ENCODE results near the gene FDPS. TPM values are rescaled to one million over a fixed set of nuclear protein-coding genes. Genes with fewer than 3 reads are reported as not detected.
"Not testable (repeated sequence)": the region's sequence is repeated elsewhere in the genome, so short reads cannot be mapped to it uniquely, and the experiment has no call there.

FDPS gene
- total RNA-seq, 2 donors from 2014 or later = 192 to 375 TPM

DNA sequence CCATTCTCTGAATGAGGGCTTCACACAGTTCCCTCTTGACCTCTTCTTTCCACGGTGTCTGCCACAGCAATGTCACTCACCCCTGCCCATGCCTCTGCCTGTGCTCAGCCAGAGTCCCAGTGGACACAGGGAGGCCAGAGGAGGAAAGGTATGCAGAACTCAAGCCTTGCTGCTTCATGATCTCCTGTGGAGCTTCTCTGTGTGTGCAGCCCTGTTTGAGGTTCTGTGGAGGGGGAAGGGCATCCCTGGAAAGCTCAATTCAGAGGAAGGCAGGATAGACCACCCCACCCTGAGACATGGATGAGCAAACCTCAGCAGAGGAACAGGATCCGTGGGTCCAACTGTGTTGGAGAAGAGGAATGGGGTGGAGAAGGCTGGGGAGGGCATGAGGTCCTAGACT lies 29.4 kb upstream of the FDPS start:
- intact Hi-C loops (cut with DNase I, micrococcal nuclease) = no loop called here
- DNase-seq = no peak
- no peak for ATAC-seq

DNA sequence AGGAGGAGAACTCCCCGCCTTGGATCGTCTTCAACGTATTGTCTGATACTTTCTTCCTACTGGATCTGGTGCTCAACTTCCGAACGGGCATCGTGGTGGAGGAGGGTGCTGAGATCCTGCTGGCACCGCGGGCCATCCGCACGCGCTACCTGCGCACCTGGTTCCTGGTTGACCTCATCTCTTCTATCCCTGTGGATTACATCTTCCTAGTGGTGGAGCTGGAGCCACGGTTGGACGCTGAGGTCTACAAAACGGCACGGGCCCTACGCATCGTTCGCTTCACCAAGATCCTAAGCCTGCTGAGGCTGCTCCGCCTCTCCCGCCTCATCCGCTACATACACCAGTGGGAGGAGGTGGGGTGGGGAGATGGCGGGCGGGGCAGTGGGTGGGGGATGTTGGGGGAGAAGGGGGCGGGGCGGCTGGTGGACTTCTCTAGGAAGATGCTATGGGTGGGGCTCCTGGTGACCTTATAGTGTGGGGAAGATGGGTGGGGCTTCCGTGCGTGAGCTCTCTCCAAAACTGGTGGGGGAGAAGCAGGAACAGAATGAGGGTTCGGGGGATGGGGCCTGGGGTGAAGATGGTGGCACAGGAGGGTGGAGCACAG lies 26.1 kb upstream of the FDPS start:
- intact Hi-C loops (cut with DNase I, micrococcal nuclease) = no loop called here
- DNase-seq (no peak), ATAC-seq (no peak)

DNA sequence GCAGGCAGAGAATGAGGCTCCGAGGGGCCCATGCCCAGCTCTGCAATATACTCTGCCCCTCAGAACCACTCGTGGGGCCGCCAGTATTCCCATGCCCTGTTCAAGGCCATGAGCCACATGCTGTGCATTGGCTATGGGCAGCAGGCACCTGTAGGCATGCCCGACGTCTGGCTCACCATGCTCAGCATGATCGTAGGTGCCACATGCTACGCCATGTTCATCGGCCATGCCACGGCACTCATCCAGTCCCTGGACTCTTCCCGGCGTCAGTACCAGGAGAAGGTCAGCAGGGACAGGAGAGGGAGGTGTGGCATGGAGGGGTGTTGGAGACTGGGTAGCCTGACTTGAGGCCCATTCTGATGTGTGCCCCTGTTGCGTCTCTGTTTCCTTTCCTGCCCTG lies 24.2 kb upstream of the FDPS start:
- intact Hi-C loops (cut with DNase I, micrococcal nuclease) = no loop called here
- DNase-seq = no peak
- ATAC-seq = no peak

DNA sequence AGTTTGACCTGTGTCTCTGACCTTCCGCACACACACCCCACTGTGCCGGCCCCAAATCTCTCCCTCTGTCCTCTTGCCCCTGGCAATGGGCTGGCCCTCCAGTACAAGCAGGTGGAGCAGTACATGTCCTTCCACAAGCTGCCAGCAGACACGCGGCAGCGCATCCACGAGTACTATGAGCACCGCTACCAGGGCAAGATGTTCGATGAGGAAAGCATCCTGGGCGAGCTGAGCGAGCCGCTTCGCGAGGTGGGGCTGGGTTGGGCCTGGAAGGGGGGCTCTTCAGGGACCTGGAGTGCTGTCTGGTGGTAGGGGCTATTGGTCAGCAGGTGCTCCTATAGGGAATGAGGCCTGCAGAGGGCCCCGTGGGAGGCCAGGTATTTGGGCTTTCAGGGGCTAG lies 23.6 kb upstream of the FDPS start:
- no peak for ATAC-seq
- no peak for DNase-seq
- intact Hi-C loops (cut with DNase I, micrococcal nuclease) = no loop called here

DNA sequence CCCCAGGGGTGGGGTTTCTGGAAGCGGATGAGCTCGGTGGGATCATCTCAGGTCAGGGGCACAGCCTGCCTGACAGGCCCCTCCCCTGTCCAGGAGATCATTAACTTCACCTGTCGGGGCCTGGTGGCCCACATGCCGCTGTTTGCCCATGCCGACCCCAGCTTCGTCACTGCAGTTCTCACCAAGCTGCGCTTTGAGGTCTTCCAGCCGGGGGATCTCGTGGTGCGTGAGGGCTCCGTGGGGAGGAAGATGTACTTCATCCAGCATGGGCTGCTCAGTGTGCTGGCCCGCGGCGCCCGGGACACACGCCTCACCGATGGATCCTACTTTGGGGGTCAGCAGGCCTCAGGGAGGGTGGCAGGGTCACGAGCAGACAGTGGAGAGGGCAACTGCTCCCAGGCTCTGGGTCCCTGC lies 23.0 kb upstream of the FDPS start:
- DNase-seq = no peak
- ATAC-seq = no peak
- intact Hi-C loops (cut with DNase I, micrococcal nuclease) = no loop called here

DNA sequence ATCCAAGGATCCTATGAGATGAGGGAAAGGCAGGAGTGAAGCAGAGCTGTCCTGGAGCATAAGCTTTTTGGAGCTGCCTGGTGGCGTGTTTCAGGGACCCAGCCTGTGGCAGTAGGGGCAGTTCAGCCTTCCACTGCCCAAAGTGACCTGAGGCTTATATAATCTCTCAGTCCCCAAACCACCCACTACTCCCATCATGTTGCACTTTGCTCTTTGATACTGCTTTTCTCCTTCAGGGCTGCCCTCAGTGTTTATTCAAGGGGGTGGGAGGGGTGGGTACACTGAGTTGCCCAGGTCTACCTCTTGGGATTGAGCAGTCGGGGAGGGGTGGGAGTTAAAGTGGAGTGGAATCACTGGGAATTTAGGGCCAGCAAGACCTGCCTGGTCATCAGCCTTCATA lies 22.1 kb upstream of the FDPS start:
- DNase-seq (no peak), ATAC-seq (no peak)
- intact Hi-C loops (cut with DNase I, micrococcal nuclease) = no loop called here

DNA sequence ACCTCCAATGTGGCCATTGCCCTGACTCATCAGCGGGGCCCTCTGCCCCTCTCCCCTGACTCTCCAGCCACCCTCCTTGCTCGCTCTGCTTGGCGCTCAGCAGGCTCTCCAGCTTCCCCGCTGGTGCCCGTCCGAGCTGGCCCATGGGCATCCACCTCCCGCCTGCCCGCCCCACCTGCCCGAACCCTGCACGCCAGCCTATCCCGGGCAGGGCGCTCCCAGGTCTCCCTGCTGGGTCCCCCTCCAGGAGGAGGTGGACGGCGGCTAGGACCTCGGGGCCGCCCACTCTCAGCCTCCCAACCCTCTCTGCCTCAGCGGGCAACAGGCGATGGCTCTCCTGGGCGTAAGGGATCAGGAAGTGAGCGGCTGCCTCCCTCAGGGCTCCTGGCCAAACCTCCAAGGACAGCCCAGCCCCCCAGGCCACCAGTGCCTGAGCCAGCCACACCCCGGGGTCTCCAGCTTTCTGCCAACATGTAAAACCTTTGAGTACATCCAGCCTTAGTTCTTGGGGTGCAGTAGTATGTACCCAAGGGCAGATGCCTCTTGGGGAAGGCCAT lies 20.6 kb upstream of the FDPS start:
- no peak for DNase-seq
- ATAC-seq = no peak
- intact Hi-C loops (cut with DNase I, micrococcal nuclease) = no loop called here

DNA sequence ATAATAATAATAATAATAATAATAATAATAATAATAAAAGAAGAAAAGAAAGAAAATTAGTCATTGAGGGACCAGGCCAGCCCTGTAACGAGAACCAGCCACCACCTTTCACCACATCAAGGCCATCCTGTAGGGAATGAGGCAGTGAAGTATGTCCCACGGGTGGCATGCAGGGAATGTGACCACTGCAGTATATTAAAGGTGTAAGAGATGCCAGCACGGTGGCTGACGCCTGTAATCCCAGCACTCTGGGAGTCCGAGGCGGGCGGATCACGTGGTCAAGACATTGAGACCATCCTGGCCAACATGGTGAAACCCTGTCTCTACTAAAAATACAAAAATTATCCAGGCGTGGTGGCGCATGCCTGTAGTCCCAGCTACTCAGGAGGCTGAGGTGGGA lies 17.7 kb upstream of the FDPS start:
- ATAC-seq; intact Hi-C loops (cut with DNase I, micrococcal nuclease); DNase-seq: not testable (repeated sequence)

DNA sequence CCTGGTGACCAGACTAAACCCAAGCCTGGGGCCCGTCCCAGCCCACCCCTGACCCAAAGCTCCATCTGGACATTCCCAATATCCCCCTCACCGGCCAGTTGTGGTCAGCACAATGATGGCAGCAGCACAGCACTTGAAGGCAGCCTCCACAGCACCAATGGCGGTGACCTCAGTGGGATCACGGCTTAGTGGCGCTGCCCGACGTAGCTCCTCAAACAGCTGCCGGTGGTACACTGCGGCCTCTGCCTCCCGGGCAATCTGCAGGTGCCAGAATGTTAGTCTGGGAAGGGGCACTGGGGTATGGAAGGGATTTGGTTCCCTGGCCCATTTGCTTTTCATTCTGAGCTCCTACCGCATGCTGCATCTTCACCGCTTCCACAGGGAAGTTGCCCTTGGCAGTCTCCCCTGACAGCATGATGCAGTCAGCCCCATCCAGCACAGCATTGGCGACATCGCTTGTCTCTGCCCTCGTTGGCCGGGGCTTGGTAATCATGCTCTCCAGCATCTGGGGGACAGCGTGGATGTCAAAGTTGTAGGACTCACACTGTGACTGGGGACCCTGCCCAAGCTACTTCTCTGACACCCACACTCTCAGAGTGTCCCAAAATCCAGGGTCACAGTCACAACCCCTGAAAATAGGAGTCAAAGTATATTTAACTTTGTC lies 15.4 kb upstream of the FDPS start:
- no peak for DNase-seq
- intact Hi-C loops (cut with DNase I, micrococcal nuclease) = no loop called here
- no peak for ATAC-seq

DNA sequence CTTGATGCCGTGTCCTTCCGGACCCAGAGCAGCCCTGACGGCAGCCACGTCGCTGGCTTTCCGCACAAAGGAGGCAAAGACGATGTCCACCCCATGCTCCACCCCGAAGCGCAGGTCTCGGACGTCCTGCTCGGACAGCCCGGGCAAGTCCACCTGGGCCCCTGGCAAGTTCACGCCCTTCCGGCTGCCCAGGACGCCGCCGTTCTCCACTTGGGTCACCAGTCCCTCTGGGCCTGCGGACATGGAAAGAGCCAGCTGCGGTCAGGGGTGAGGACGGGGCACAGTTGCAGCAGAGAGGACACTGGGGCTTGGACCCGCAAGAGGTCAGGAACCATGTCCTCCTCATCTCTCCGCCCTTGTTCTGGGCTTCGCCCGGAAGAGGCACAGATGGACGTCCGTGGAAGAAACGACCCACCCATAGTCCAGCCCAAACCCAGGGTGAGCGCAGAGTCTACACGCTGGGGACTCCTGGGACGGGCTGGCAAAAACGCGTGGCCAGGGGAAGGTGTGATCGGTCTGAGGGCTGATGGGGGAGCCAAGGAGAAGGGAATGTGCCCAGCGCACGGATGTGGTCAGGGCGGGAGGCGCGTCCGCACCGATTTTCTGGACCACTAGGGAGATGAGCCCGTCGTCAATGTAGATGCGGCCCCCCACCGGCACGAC lies 14.0 kb upstream of the FDPS start:
- no peak for ATAC-seq
- intact Hi-C loops (cut with DNase I, micrococcal nuclease) = no loop called here
- DNase-seq = no peak

DNA sequence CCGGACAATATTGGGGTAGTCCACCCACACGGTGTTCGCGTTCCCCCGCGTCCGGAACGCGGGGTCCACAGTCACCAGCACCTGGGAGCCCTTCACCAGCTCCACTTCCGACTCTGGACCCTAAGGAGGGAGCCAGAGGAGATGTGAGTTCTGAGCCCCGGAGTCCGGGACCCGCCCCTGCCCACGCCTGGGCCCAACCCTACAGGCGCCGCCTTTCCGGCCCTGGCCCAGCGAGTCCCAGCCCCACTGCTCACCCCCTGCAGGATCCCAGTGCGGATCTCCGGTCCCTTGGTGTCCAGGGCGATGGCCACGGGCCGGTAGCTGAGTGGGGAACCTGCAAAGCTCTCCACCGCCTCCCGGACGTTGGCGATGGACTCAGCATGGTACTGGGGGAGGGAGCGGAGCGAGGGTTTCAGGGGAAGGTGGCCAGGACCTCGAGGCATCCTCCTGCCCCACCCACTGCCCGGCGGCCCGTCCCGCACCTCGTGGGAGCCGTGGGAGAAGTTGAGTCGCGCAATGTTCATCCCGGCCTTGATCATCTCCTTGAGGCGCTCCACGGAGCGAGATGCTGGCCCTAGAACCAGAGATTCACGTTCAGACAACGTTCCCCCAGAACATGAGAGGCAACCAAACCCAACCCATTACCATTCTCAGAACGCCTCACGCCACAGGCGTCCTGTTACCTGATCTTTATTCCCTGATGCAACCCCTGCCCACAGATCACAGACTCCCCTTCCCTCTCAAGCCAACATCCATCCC lies 13.3 kb upstream of the FDPS start:
- DNase-seq (no peak), ATAC-seq (peak; percentile 68)
- intact Hi-C loops (cut with DNase I, micrococcal nuclease) = no loop called here

DNA sequence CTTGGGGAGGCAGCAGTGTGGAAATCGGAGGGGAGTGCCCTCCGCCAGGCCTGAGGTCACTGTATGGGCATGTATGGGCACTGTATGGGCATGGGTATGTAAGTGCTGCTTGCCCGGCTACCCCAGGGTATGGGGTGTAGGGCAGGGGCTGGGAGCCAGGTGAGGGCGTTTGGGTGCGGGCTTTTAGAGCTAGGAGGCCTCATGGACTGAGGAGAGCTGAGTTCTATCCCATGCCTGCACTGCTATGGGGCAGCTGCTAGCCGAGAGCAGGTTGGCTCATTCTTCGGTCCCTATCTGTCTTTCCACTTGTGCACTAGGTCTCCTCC lies 12.8 kb upstream of the FDPS start:
- no peak for ATAC-seq

DNA sequence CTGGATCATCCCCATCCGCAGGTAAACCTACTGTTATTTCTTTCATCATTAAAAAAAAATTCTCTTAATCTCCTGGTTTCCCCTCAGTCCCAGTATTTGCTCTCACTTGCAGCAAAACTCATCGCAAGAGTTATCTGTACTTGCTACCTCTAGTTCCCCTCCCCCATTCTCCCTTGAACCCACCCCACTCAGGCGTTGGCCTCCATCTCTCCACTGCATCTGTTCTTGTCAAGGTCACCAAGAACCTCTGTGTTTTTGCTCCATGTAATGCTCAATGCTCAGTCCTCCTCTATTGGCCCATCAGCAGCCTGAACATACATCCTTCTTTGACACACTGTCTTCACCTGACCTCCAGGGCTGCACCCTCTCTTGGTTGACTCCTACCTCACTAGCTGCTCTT lies 12.0 kb upstream of the FDPS start:
- DNase-seq = no peak
- intact Hi-C loops (cut with DNase I, micrococcal nuclease) = no loop called here
- ATAC-seq = no peak

More for the DNA sequence above, 12.8 kb upstream of the FDPS start:
- no peak for DNase-seq
- intact Hi-C loops (cut with DNase I, micrococcal nuclease) = no loop called here

DNA sequence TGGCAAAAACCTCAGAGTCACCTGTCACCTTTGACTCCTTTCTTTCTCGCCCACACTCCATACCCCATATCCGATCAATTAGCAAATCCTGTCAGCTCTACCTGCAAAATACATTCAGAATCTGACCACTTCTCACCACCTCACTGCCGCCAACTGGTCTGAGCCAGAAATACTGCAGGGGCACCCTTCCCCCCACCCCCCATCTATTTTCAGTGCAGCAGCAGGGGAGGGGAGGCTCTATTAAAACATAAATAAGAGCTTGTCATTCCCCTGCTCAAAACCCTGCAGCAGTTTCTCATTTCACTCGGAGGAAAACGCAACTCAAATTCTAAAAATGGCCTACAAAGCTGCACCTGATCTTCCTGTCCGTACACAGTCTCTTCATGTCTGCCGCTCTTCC lies 11.3 kb upstream of the FDPS start:
- DNase-seq (no peak), ATAC-seq (no peak)
- intact Hi-C loops (cut with DNase I, micrococcal nuclease) = no loop called here

DNA sequence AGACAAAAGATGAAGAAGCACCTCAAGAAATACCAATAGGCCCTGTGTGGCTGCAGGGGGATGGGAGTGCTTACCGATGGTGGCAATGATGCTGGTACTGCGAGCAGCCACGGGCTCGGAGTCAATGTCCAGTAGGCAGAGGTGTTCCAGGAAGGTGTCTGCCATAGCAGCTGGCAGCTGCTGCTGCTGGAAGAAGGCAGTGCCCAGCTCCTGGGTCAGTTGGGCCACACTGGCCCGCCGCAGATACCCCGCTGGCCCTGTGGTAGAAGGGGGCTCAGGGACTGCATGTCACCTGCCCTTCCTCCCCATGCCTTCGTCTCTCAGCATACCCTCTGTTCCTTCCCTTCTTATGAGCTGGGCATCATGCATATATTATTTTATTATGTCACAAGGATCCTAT lies 8.6 kb upstream of the FDPS start:
- intact Hi-C loops (cut with DNase I, micrococcal nuclease) = no loop called here
- DNase-seq = no peak
- no peak for ATAC-seq

DNA sequence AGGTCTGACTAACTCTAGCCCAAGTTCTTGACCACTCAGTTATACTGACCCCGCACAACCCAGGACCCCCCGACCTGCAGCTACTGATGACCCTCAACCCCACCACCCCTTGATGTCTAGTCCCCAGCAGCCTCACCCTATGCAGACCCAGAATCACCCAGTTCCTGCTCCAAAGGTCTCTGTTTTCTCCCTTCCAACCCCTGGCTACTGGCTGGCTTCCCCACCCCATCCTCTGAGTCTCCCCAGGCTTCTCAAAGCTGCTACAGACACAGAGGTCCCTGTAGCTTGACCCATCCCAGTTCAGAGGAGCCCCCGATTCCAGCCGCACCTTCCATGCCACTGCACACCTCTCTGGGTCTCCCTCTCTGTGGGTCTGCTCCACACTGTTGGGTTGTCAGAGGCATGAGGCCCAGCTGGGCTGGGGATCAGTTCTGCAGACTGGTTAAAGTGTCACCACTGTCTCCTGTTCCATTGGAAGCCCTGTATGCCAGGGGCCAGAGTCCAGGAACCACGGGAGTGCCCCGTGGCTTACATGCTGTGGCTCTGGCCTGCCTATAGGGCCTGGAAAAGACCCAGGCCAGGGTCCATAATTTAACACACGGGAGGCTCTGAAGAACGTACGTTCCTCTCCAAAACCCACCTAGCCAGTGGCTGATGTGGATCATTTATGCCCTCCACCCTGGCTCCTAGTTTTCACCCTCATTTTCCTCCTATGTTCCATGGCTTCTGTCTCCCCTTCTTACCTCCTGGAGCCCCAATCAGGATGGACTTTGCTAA lies 7.9 kb upstream of the FDPS start:
- intact Hi-C loops (cut with DNase I, micrococcal nuclease) = no loop called here
- ATAC-seq (peak; percentile 89), DNase-seq (peak in 1 of 2 donors; percentile 40)

DNA sequence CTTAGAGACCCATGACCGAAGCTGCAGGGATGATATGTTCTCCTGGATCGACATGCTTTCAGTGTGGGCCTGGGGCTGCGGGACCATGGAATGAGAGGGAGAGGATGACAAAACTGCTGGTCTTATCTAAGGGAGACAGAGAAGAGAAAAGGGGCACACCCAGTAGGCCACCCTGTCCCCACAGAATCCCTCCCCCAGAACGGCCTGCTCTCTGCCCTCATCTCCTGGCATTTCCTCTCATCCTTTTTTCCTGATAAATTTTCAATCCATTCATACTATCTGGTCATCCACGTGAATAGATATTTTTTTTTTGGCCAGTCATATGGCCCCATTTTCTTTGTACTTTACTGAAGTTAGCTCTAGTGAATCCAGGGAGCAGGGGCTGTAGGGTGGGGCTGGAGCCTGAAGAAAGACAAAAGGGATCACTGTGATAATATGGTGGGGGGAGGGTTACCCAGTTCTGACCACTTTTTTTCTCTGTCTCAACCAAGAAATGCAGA lies 7.3 kb upstream of the FDPS start, which contains the start of gene PKLR:
Gene PKLR (minus strand): TSS at position 97 of the 500 bp plus-strand sequence. CDS start 43 bp downstream, at position 54.
- no peak for ATAC-seq
- intact Hi-C loops (cut with DNase I, micrococcal nuclease) = no loop called here
- no peak for DNase-seq

DNA sequence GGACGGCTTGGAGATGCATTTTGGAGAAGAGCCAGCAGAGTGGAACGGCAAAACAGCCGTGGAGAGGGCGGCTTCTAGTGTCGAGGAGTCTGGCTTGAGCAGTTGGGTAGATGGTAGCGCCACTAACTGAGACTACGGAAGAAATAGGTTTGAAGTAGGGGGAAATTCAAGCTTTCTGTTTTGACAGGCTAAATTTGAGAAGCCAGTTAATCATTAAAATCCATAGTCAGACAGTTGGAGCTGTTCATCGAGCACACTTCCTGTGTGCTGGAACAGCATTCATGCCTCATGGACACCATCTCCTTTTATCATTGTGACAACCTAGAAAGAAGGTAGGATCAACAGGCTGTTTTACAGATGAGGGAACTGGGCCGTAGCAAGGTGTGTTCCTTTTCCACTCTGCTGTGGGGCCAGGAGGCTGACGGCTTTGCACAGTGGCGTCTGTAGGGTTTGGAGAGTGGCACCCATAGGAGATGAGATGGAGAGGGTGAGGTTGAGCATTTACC lies 4.1 kb upstream of the FDPS start:
- DNase-seq (no peak), ATAC-seq (no peak)
- intact Hi-C loops (cut with DNase I, micrococcal nuclease) = no loop called here
